Heart right ventricle (tissue), 16 donors: Measurements from ENCODE around the gene NANOS3. TPM values are rescaled to one million over a fixed set of nuclear protein-coding genes. Genes with fewer than 3 reads are reported as not detected.
A peak's percentile ranks its signal among the peaks of the same experiment; 100 is the strongest.

Experiments used
- ATAC-seq, 8 donors: fragments of 200-7000 bp; cut with Tn5 transposase; one replicate each; pipeline ENCODE4 v1.9.1; 2020; ENCODE audit warnings: mild to moderate bottlenecking in 8 of 8, moderate library complexity in 8 of 8, moderate number of reproducible peaks in 1 of 8
- DNase-seq, 2 donors: peaks; one replicate each; pipeline ENCODE4 v3.0.0-alpha.2; 2020
- H3K27ac ChIP-seq, 10 donors: fragments of 200-600 bp; sonication (generic) in 2 of 10; one replicate each; pipeline versions ENCODE4 v1.5.0 to v1.8.0; 2020 to 2022; ENCODE audit warnings: mild to moderate bottlenecking in 3 of 10
- H3K27me3 ChIP-seq, 7 donors: fragments of 200-600 bp; one replicate each; pipeline ENCODE4 v1.8.0; 2021 to 2022; ENCODE audit warnings: mild to moderate bottlenecking in 2 of 7
- H3K36me3 ChIP-seq, 9 donors: fragments of 200-600 bp; sonication (generic) in 1 of 9; one replicate each; pipeline versions ENCODE4 v1.5.0 to v1.8.0; 2020 to 2022; ENCODE audit warnings: mild to moderate bottlenecking in 2 of 9
- H3K4me1 ChIP-seq, 9 donors: fragments of 200-600 bp; sonication (generic) in 1 of 9; one replicate each; pipeline versions ENCODE4 v1.5.0 to v1.8.0; 2020 to 2022; ENCODE audit warnings: mild to moderate bottlenecking in 4 of 9
- H3K4me3 ChIP-seq, 10 donors: fragments of 200-600 bp; sonication (generic) in 2 of 10; one replicate each; pipeline versions ENCODE4 v1.5.0 to v1.8.0; 2020 to 2022; ENCODE audit warnings: mild to moderate bottlenecking in 7 of 10, moderate library complexity in 2 of 10
- H3K9me3 ChIP-seq, 11 donors: fragments of 200-600 bp in 10 of 11; sonication (generic) in 2 of 11; one replicate each; pipeline versions ENCODE4 v1.5.0 to v1.8.0; 2013 to 2022; ENCODE audit warnings: mild to moderate bottlenecking in 2 of 11, control low read depth in 1 of 11, moderate library complexity in 1 of 11
- whole genome bisulfite sequencing, 2 donors: extraction: QIAGEN DNeasy Blood & Tissue Kit; methylation state at CpG; one replicate each; pipeline ENCODE4 v1.1.7; 2013; ENCODE audit warnings: inconsistent platforms in 1 of 2; 5-methylcytosine and 5-hydroxymethylcytosine counted together
- intact Hi-C, 10 donors: fragments of 100-400 bp; cut with DNase I; formaldehyde crosslinking; loops; one replicate each; pipeline versions ENCODE4 v1.11.1 to v1.14.2; 2022
- polyA plus RNA-seq, 2 donors: library from polyadenylated mRNA; stranded (reverse); fragments of 200-250 nt; gene quantifications; one replicate each; pipeline ENCODE4 v1.2.3, GENCODE V29; 2013
- total RNA-seq, 10 donors: library from RNA; stranded (reverse); fragmentation: NEBNext Ultra II Directional in 3 of 10; extraction: Animal tissue kit (Norgen Biotek cat#: 25700) in 3 of 10; gene quantifications; one replicate each; pipeline versions ENCODE4 v1.2.1 to v1.2.4, GENCODE V29; 2021 to 2023
- TF ChIP-seq, protein P1 (sequence below), 9 donors: fragments of 200-600 bp; sonication (generic) in 2 of 9; IDR thresholded peaks; one replicate each; pipeline versions ENCODE4 v1.5.0 to v1.8.0; 2021 to 2022; ENCODE audit warnings: antibody characterized with exemption in 9 of 9, mild to moderate bottlenecking in 5 of 9, moderate library complexity in 1 of 9
- donor health status: Arrhythmogenic right ventricular cardiomyopathy.
- donor health status: ischemic (EF 13 %, LVEDD 7.1; RV severe dilation, severe dysfunction).
- donor health status: healthy with polysubstance abuse.
- donor health status: DM: no; HTN: yes; CAD: no.
- donor health status: DM: no; HTN: no; CAD: no.
- donor health status: ischemic (EF 25% LVEDD 6.9; RV normal size, moderate dysfunction).
- donor health status: ischemic (EF 25% LVEDD 5.7; RV mildly dilated, moderate dysfunction).
- donor health status: healthy.
- donor health status: DM: yes; HTN: yes; CAD: no.
- donor health status: Ischemic cardiomyopathy.
- donor health status: ischemic (EF 35%, LVEDD 5.7; RV mildly dilated, moderate dysfunction).
- donor health status: nonischemic (EF 11% LVEDD 7.7; RV severe dilation, severe dysfunction).
- donor health status: DM: yes; HTN: yes; CAD: no.
- donor health status: PGD.
- donor health status: ischemic (EF 29% LVEDD 5.4; RV normal size, mild dysfunction).
- donor health status: nonischemic (EF 23%, LVEDD 6.1; RV moderate dilation, normal function).

NANOS3 gene
- total and polyA plus RNA-seq, 12 donors: 0.37 to 2.9 (median 0.98) TPM; not detected in 4

DNA sequence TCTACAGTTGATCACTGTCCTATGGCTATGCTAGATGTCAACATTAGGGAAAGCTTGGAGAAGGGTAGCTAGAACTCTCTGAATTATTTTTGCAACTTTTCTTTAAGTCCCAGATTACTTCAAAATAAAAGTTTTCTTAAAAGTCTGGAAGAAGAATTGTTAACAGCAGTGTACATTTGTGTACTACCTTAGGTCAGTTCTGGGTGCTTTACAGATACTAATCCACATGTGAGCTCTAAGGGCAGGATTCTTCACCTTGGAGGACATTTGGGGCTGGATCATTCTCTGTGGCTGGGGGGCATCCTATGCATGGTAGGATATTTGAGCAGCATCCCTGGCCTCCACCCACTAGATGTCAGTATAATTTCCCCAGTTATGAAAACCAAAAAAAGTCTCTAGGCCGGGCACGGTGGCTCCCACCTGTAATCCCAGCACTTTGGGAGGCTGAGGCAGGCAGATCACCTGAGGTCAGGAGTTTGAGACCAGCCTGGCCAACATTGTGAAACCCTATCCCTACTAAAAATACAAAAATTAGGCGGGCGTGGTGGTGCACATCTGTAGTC lies 26.1 kb downstream of the NANOS3 start:
- no peak for DNase-seq
- no peak for ATAC-seq
- no peak overlapping the region for H3K27ac ChIP-seq
- peaks cover 0 to 20% (median 16%) of the 10 kb centered on the region in 9 donors for H3K4me1 ChIP-seq
- intact Hi-C loops: loop anchor here in 1 of 10 donors (5.0 kb wide), 1 partner anchor 49 kb away; the partner anchor contains the start of gene DCAF15
- no peaks in the 10 kb centered on the region for H3K36me3 ChIP-seq
- no peaks in the 10 kb centered on the region for H3K9me3 ChIP-seq
- no peaks in the 10 kb centered on the region for H3K27me3 ChIP-seq
- 71 to 76% methylated on average over 4 of the region's 4 CpGs for WGBS, 2 donors
- H3K4me3 ChIP-seq: no peak overlapping the region
- TF ChIP-seq, protein P1, sequence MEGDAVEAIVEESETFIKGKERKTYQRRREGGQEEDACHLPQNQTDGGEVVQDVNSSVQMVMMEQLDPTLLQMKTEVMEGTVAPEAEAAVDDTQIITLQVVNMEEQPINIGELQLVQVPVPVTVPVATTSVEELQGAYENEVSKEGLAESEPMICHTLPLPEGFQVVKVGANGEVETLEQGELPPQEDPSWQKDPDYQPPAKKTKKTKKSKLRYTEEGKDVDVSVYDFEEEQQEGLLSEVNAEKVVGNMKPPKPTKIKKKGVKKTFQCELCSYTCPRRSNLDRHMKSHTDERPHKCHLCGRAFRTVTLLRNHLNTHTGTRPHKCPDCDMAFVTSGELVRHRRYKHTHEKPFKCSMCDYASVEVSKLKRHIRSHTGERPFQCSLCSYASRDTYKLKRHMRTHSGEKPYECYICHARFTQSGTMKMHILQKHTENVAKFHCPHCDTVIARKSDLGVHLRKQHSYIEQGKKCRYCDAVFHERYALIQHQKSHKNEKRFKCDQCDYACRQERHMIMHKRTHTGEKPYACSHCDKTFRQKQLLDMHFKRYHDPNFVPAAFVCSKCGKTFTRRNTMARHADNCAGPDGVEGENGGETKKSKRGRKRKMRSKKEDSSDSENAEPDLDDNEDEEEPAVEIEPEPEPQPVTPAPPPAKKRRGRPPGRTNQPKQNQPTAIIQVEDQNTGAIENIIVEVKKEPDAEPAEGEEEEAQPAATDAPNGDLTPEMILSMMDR (IDR thresholded peaks at IDR 0.05): peak in 7 of 9 donors; percentile 16 to 52 (median 34)

DNA sequence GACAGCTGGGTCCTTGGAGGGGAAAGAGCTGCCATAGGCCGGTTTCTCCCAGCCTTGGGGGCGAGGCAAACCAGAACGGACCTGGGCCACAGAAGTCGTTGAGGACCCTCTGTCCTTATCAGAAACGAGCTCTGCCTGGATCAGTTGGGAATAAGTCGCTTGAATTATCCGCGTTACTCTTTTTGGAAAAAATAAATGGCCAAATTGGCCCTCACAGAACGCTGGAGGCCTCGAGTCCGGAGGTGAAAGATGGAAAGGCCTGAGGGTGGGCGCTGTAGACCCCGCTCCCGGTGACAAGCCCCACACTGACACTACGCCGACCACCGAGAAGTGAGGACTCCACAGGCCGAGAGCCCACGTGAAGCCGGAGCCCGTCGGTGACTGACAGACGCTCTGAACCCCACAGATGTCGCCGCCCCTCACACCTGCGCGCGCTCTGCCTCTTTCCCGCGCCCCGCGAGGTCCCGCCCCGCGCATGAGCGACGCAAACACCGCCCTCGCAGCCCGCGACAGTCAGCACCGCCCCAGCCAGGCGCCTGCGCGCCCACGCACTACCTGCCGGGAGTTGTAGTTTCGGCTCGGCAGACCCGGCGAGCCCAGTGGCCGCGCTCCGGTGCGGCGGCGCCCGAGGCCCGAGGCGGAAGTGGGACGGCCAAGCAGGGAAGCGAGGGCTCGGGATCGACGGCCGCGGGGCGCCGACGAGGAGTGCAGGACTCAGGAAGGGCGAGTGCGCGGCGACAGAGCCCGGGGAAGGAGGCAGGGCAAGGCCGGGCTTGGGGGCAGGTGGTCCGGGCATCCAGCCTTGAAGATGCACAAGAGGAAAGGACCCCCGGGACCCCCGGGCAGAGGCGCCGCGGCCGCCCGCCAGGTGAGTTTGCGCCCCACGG lies 28.9 kb downstream of the NANOS3 start, which contains the start of the genes BRME1 and CC2D1A:
BRME1 (minus strand) TSS at position 484 of the 887 bp plus-strand sequence. CDS start 1,225 bp downstream, outside the sequence.
CC2D1A (plus strand) TSS at position 568 of the 887 bp plus-strand sequence; CDS start at position 809, 241 bp downstream.
- 3 to 4% methylated on average over 80 to 86 of the region's 86 CpGs for WGBS, 2 donors
- DNase-seq (peak; percentile 93 to 95), ATAC-seq (peak; percentile 98 to 100 (median 99))
- intact Hi-C loops: loop anchor here in 1 of 10 donors (1.0 kb wide), 1 partner anchor 46 kb away; the partner anchor contains the start of gene DCAF15
- Histone ChIP-seq H3K36me3 (peaks cover 0 to 27% (median 8%) of the 10 kb centered on the region in 9 donors), H3K27ac (peak within 1 kb of the TSS in 9 of 10 donors; percentile 33 to 87 (median 69)), H3K4me1 (peaks cover 0 to 21% (median 16%) of the 10 kb centered on the region in 9 donors), H3K9me3 (no peaks in the 10 kb centered on the region), H3K27me3 (no peaks in the 10 kb centered on the region), H3K4me3 (peak within 1 kb of the TSS; percentile 77 to 97 (median 85))
- TF ChIP-seq, protein P1 (IDR thresholded peaks at IDR 0.05): peak in 2 of 9 donors; percentile 12 to 23

DNA sequence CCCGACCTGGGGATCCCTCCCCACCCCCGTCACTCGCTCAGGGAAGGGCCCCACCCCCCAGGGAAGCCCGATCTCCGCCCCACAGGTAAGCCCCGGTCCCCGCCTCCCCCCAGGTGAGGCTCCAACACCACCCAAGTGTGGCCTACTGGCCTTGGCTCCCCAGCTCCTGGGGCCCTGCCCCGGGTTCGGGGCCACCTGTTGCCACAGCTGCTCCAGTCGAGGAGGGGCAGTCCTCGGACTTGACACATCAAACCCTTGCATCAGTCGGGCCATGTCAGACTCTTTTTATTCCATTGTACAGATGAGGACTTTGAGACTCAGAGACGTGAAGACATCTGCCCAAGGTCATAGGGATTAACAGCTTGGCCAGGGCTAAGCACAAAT lies 29.6 kb downstream of the NANOS3 start:
- WGBS, 2 donors: 5 to 7% methylated on average over 10 to 13 of the region's 13 CpGs
- ATAC-seq (peak; percentile 6 to 64 (median 22)), DNase-seq (peak in 1 of 2 donors; percentile 27)
- intact Hi-C loops: no loop called here
- peaks cover 0 to 25% (median 16%) of the 10 kb centered on the region in 9 donors for H3K4me1 ChIP-seq
- peaks cover 0 to 33% (median 8%) of the 10 kb centered on the region in 9 donors for H3K36me3 ChIP-seq
- peak overlapping the region in 9 of 10 donors; percentile 33 to 87 (median 69) for H3K27ac ChIP-seq
- TF ChIP-seq, protein P1 (IDR thresholded peaks at IDR 0.05): no peak
- no peaks in the 10 kb centered on the region for H3K27me3 ChIP-seq
- H3K9me3 ChIP-seq: no peaks in the 10 kb centered on the region
- peak overlapping the region; percentile 77 to 97 (median 85) for H3K4me3 ChIP-seq

DNA sequence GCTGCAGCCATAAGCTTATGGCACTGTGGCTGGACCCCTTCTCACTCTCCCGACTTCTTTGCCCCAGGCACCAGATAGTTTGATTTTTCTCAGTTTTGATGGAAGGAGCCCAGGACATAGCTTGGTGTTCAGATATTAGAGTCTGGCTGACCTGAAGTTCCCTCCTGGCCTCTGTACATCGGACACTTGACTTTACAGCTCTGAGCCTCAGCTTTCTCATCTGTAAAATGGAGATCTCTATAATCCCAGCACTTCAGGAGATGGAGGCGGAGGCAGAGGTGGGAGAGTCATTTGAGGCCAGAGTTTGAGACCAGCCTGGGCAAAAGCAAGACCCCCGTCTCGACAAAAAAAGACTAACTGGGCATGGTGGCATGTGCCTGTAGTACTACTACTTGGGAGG lies 30.0 kb downstream of the NANOS3 start:
- Histone ChIP-seq H3K27me3 (no peaks in the 10 kb centered on the region), H3K27ac (peak overlapping the region in 6 of 10 donors; percentile 66 to 87 (median 81)), H3K9me3 (no peaks in the 10 kb centered on the region), H3K4me3 (peak overlapping the region in 9 of 10 donors; percentile 80 to 97 (median 86)), H3K36me3 (peaks cover 0 to 37% (median 9%) of the 10 kb centered on the region in 9 donors), H3K4me1 (peaks cover 0 to 25% (median 16%) of the 10 kb centered on the region in 9 donors)
- intact Hi-C loops: no loop called here
- ATAC-seq: no peak
- TF ChIP-seq, protein P1 (IDR thresholded peaks at IDR 0.05): no peak
- WGBS, 2 donors: 93 to 98% methylated on average over 5 of the region's 5 CpGs
- DNase-seq: no peak
